ENCODE measurements around the gene NOTCH4. TPM values are rescaled to one million over a fixed set of nuclear protein-coding genes. Genes with fewer than 3 reads are reported as not detected.

Gene NOTCH4
- total RNA-seq, 2 experiments from 2014 or later = 0.47 to 0.53 TPM

- Histone ChIP-seq H3K4me3 (ENCODE audit: low read length) (no peak overlapping the region), H3K4me1 (ENCODE audit: insufficient read depth, low read length) (peaks cover 2% of the 10 kb centered on the region), H3K9me3 (ENCODE audit: control insufficient read depth in 1 of 2, insufficient read depth in 1 of 2, low read length in 2 of 2) (no peaks in the 10 kb centered on the region), H3K27me3 (ENCODE audit: control insufficient read depth in 1 of 2, insufficient read depth in 2 of 2, low read length in 2 of 2) (peaks cover 0 to 2% of the 10 kb centered on the region in 2 experiments), H3K36me3 (ENCODE audit: insufficient read depth, low read length) (no peaks in the 10 kb centered on the region), H3K27ac (ENCODE audit: low read depth in 1 of 2, low read length in 2 of 2) (no peak overlapping the region)
- Mint-ChIP-seq H3K27me3 (peaks cover 3% of the 10 kb centered on the region), H3K9me3 (no peaks in the 10 kb centered on the region), H3K4me1 (ENCODE audit: low read depth) (no peaks in the 10 kb centered on the region), H3K36me3 (ENCODE audit: low read depth) (no peaks in the 10 kb centered on the region), H3K4me3 (no peak overlapping the region), H3K27ac (no peak overlapping the region)
- DNase-seq = peak in 1 of 14 experiments; percentile 15
- POLR2A ChIA-PET = no interaction called here
- no peak for ATAC-seq (ENCODE audit: poor library complexity)
- CTCF ChIA-PET = no interaction called here
- TF ChIP-seq CTCF (IDR thresholded peaks at IDR 0.05) = no peak
- intact Hi-C loops (cut with DNase I, micrococcal nuclease) = loop anchor here in 1 of 2 experiments (5.0 kb wide), 1 partner anchor 40 kb away; no protein-coding TSS in a partner anchor
Observed at GRCh38 chr6:32202186-32202585, 21.7 kb downstream of the NOTCH4 start.

DNA sequence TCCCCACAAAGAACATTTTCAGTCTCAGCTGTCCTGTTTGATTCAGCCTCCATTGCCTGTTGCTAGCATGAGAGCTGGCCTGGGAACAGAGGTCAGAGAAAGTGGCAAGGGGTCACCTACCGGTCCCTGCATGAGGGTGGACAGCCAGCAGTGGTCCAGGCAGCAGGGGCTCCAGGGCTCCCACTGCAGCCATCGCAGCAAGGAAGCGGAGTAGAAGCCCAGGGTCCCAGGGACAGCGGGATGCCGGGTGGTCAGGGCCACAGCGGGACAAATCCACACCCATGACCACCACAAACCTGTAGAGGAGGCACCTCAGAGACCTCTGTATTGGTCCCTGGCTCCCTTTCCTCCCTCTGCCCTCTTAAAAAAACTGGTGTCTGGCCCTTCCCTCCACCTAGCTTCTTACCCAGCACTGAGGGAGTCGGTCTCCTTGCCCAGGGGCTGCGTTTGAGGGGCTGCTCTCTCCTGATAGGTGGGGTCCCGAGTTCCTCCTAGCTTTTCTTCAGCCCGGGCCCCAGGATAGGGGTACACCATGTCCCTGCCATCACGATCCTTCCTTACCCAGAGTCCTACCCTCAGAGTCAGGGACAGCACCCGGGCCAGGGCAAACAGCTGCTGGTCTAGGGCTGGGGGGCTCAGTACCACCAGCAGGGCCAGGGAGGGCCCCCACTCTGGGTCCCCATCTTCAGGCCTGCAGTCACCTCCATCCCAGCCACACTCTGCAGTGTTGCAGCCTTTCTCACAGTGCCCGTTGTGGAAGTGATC, 23.0 kb downstream of the NOTCH4 start:
- Mint-ChIP-seq H3K27ac (no peak overlapping the region), H3K9me3 (no peaks in the 10 kb centered on the region), H3K36me3 (ENCODE audit: low read depth) (no peaks in the 10 kb centered on the region), H3K4me1 (ENCODE audit: low read depth) (peaks cover 12% of the 10 kb centered on the region), H3K4me3 (no peak overlapping the region), H3K27me3 (peaks cover 3% of the 10 kb centered on the region)
- Histone ChIP-seq H3K4me3 (ENCODE audit: low read length) (no peak overlapping the region), H3K9me3 (ENCODE audit: control insufficient read depth in 1 of 2, insufficient read depth in 1 of 2, low read length in 2 of 2) (no peaks in the 10 kb centered on the region), H3K4me1 (ENCODE audit: insufficient read depth, low read length) (peaks cover 15% of the 10 kb centered on the region), H3K36me3 (ENCODE audit: insufficient read depth, low read length) (no peaks in the 10 kb centered on the region), H3K27me3 (ENCODE audit: control insufficient read depth in 1 of 2, insufficient read depth in 2 of 2, low read length in 2 of 2) (peaks cover 0 to 2% of the 10 kb centered on the region in 2 experiments), H3K27ac (ENCODE audit: low read depth in 1 of 2, low read length in 2 of 2) (no peak overlapping the region)
- ATAC-seq (ENCODE audit: poor library complexity) (no peak), DNase-seq (peak in 1 of 14 experiments; percentile 16)
- TF ChIP-seq CTCF (IDR thresholded peaks at IDR 0.05) = no peak
- ChIA-PET CTCF (no interaction called here), POLR2A (no interaction called here)
- intact Hi-C loops (cut with DNase I, micrococcal nuclease) = loop anchor here in 1 of 2 experiments (5.0 kb wide), 1 partner anchor 41 kb away; no protein-coding TSS in a partner anchor

GRCh38 chr6:32198866-32199265, 25.0 kb downstream of the NOTCH4 start:
- TF ChIP-seq CTCF (IDR thresholded peaks at IDR 0.05) = no peak
- Mint-ChIP-seq H3K9me3 (no peaks in the 10 kb centered on the region), H3K4me1 (ENCODE audit: low read depth) (peaks cover 30% of the 10 kb centered on the region), H3K27me3 (no peaks in the 10 kb centered on the region), H3K27ac (no peak overlapping the region), H3K4me3 (peak overlapping the region; percentile 38), H3K36me3 (ENCODE audit: low read depth) (peaks cover 3% of the 10 kb centered on the region)
- DNase-seq (peak in 1 of 14 experiments; percentile 30), ATAC-seq (ENCODE audit: poor library complexity) (no peak)
- H3K9me3 ChIP-seq (ENCODE audit: control insufficient read depth in 1 of 2, insufficient read depth in 1 of 2, low read length in 2 of 2) = no peaks in the 10 kb centered on the region
- no peaks in the 10 kb centered on the region for H3K36me3 ChIP-seq (ENCODE audit: insufficient read depth, low read length)
- H3K27me3 ChIP-seq (ENCODE audit: control insufficient read depth in 1 of 2, insufficient read depth in 2 of 2, low read length in 2 of 2) = no peaks in the 10 kb centered on the region
- no peak overlapping the region for H3K4me3 ChIP-seq (ENCODE audit: low read length)
- ChIA-PET POLR2A (interaction anchor here (12.1 kb wide), 1 partner anchor 19 kb away, joined by 242 read pairs; the partner anchor contains the start of genes AGPAT1 and RNF5), CTCF (no interaction called here)
- intact Hi-C loops (cut with DNase I, micrococcal nuclease) = loop anchor here in 1 of 2 experiments (5.0 to 10.0 kb wide), 5 partner anchors 534 to 1984 kb away; partner anchors contain the start of genes BRD2, C6orf47, CSNK2B and GPANK1
- no peak overlapping the region for H3K27ac ChIP-seq (ENCODE audit: low read depth in 1 of 2, low read length in 2 of 2)
- H3K4me1 ChIP-seq (ENCODE audit: insufficient read depth, low read length) = peaks cover 32% of the 10 kb centered on the region

Measured in CD4-positive, alpha-beta T cell (primary cell).